HG02571 (cell line): ENCODE data around the gene ADCK1.
"Not testable (repeated sequence)": the region's sequence is repeated elsewhere in the genome, so short reads cannot be mapped to it uniquely, and the experiment has no call there.

Source experiments
- ATAC-seq: cut with Tn5 transposase; IDR thresholded peaks from one replicate; pipeline ENCODE4 v1.9.1; 2021; ENCODE audit warnings: mild to moderate bottlenecking, moderate library complexity; ENCODE audit not compliant: unreplicated experiment

ADCK1 gene

DNA sequence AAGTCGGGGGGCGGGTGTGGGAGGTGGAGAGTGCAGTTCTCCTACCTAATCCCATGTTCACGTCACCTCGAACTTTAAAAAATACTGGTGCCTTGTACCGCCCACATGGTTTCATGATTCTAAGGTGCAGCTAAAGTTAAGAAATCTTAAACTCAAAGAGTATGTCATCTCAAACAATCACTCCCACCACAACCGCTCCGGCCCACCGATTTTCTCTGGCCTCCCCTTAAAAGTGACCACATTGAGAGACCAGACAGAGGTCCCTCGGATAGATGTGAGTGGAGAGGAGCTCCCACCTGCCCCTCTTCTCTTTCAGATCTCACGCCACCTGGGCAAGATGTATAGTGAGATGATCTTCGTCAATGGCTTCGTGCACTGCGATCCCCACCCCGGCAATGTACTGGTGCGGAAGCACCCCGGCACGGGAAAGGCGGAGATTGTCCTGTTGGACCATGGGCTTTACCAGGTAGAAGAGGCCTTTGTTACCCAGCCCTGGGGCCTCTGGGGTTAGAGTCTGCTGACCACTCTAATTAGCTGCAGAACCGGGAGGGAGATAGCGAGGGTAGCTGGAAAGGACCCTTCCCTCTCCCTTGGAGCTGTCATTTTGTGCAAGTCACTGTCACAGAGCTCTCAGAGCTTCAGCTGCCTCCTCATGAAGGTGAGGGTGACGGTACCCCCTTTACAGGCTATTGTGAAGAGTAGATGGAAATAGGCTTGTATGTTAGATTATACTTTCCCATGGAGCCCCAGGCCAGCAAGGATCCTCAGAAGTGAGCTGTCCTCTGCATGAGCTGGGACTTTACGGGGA, 124.4 kb downstream of the ADCK1 start:
- ATAC-seq = no peak

DNA sequence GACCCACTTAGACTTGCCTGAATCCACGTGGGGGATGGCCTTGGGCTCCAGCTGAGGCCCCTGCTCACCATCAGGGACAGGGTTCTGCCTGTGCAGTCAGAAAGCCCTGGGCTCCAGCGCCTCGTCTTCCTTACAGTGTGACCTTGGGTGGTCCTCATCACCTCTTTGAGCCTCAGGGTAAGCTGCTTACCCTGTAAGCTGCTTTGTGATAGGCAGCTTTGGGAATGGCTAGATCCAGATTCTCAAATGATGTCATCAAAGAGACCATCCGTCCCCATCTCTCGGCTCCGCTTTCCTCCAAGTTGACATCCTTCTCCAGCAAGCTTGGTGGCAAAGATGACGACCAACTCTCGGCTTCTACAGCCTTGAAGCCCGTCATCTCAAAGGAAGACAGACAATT, 127.0 kb downstream of the ADCK1 start:
- ATAC-seq = no peak

DNA sequence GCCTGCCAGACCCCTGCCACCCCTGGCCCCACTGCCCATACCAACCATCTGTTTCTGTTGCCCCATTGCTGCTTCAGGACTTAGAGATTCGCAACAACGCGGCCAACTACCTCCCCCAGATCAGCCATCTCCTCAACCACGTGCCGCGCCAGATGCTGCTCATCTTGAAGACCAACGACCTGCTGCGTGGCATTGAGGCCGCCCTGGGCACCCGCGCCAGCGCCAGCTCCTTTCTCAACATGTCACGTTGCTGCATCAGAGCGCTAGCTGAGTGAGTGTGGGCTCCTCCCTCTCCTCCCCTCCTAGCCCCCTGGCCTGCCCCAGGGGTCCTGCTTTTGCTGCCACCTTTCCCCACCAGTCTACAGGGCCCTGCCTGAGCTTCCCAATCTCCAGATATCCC, 131.5 kb downstream of the ADCK1 start:
- ATAC-seq = no peak

DNA sequence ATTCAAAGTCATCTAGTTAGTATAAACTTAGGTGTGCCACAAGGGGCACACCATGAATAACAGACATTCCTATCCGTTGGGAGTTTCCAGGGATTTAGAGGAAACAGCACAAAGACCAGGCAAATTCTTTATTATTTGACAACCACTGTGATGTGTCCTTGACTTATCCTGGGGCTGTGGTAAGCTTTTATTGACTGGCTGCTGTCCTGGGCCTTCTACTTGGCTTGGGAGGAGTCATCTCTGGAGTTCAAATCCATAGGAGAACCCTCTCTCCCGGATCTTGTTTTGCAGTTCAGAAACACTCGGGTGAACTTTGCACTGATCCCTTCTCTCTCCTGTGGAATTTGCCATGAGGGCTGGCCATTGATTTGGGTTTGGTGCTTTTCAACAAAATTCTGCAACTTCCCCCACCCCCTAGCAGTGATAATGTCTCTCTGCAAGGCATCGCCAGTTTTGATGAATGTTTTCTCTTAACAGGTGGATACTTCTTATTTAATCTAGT, 136.3 kb downstream of the ADCK1 start:
- no peak for ATAC-seq

DNA sequence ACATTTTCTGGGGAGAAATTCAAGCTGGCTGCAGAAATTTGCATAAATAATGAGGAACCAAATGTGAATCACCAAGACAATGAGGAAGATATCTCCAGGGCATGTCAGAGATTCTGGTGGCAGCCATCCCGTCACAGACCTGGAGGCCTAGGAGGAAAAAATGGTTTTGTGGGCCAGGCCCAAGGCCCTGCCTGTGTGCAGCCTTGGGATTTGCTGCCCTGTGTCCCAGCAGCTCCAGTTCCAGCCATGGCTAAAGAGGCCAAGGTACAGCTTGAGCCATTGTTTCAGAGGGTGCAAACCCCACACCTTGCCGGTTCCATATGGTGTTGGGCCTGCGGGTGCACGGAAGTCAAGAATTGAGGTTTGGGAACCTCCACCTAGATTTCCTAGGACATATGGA, 147.5 kb downstream of the ADCK1 start:
- ATAC-seq = no peak

DNA sequence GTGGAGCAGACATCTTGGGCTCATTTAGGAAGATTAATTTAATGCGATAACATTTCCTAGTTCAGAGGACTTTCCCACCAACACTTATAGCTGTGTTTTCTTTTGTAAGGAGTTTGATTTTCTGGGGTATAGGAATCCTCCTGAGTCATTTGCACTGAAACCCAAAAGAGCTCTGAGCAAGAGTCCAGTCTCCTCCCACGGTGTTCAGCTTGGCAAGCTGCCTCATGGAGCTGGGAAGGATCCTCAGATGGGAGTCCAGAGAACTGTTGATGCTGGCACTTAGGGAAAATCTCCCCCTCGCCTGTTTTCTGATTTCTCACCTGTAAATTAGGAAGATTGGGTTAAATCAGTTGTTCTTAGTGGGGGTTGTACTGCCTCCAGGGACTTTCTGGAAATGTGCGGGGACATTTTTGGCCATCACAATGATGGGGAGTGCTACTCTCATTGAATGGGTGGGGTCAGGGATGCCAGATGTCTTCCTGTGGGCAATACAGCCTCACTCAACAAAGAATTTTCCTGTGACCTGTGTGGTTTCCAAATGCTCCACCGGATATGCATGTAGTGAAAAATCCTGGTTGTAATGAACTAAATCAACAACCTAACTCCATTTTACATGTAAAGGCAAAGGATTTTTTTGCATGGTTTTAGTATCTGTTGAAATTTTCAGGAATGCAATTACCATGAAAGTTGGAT, 150.6 kb downstream of the ADCK1 start:
- no peak for ATAC-seq

DNA sequence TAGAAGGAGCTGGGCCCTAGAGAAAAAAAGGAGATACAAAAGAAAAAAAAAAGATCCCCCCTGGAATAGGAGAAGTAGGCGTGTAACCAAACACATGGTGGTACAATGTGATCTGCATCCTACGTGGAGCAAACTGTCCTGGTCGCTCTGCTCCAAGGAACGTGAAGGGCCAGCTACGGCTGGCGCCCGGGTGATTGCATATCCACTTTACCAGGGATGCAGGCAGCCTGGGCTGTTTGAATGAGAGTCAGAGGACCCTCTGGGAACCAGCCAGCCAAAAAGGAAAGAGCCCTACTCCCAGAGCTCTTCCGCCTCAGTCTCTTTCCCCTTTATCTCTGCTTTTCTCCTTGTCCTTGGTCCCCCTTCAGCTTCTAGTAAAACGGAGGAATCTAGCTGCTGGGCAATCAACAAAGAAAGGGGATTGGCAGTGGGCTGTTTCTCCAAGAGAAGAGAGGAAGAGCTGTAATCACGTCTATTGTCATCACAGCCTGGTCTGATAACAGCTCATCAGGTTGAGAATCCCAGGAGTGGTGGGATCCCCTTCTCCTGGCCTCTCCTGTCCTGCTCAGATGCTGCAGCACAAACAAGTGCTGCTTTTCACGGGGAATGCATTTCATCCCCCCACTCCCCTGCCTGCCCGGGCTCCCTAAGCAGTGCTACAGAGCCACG, 156.0 kb downstream of the ADCK1 start:
- ATAC-seq = no peak

DNA sequence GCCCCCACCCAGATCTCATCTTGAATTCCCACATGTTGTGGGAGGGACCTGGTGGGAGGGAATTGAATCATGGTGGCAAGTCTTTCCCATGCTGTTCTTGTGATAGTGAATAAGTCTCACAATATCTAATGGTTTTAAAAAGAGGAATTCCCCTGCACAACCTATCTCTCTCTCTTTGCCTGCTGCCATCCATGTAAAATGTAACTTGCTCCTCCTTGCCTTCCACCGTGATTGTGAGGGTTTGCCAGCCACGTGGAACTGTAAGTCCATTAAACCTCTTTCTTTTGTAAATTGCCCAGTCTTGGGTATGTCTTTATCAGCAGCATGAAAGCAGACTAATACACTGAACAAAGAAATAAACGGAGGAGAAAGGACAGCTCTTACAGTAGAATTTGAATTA, 159.8 kb downstream of the ADCK1 start:
- not testable (repeated sequence) for ATAC-seq

DNA sequence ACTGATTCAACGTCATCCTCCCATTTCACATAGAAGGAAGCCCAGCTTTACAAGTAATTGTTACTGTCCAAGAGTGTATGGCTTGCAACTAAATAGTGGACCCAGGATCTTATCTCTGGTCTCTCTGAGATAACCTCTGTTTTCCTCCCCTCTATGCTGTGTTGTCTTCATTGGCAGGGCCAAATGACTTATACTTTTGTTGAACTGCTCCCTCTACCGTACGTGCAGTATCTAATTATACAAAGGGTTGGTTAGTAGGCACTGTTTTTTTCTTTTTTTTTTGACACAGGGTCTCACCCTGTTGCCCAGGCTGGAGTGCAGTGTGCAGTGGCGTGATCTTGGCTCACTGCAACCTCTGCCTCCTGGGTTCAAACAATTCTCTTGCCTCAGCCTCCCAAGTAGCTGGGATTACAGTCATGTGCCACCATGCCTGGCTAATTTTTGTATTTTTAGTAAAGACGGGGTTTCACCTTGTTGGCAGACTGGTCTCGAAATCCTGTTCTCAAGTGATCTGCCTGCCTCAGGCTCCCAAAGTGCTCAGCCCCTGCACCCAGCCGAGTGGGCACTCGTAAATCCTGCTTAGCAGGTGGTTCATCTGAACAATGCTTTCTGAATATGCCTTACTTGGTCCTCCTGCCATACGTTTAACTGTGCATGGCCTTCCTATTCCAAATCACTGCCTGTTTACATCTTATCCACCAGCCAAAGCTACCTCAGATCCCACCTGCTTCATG, 162.1 kb downstream of the ADCK1 start:
- no peak for ATAC-seq

DNA sequence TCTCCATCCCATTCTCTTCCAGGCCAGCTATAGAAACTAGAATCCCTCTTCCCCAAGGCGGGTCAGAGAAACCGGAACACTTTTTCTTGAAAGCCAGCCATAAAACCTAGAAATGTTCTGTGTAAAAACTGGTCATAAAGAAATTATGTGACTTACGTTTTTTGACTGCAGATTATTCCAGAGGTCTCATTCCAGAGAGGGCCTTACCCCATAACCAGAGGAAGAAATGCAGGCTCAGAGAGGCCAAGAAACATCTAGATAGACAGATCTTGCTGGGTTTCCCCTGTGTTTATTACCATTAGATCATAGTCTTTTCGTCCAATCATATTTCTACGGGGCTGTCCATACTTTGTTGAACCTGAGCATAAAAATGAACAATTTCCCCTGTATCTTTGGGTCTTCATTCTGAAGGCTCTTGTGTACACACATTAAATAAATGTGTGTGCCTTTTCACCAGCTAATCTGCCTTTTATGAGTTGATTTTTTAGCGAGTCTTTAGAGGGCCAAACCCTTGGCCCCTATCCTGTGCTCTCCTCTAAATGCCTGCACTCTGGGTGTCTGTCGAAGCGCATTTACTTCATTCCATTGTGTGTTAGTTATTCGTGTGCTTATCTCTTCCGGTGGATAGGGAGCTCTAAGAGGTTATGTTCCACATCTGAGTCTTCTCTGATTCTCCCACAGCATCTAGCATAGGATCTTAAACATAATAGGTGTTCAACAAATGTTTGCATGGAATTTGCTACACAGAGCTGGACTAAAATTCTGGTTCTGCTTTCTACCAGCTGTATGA, 163.0 kb downstream of the ADCK1 start:
- ATAC-seq = no peak

DNA sequence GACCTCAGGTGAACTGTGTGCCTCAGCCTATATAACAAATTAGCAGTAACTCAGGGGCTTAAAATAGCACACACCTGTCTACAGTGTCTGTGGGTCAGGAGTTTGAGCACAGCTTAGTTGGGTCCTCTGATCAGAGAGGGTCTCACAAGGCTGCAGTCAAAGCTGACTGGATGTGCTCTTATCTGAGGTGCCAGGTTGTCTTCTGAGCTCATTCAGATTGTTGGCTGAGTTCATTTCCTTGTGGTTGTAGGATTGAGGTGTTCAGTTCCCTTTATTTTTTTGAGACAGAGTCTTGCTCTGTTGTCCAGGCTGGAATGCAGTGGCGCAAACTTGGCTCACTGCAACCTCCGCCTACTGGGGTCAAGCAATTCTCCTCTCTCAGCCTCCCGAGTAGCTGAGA, 164.7 kb downstream of the ADCK1 start:
- no peak for ATAC-seq

DNA sequence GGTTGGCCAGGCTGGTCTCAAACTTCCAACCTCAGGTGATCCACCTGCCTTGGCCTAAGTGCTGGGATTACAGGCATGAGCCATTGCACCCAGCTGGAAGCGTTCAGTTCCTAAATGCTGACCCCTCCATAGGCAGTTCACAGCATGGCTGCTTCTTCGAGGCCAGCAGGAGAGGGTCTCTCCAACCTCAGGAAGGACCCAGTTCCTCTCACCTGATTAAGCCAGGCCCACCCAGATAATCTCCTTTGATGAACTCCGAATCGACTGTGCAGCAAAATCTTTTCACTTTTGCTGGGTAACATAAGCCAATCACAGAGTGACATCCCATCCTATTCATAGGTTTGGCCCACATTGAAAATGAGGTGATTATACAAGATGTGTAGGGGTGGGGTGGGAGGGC, 165.1 kb downstream of the ADCK1 start:
- no peak for ATAC-seq

DNA sequence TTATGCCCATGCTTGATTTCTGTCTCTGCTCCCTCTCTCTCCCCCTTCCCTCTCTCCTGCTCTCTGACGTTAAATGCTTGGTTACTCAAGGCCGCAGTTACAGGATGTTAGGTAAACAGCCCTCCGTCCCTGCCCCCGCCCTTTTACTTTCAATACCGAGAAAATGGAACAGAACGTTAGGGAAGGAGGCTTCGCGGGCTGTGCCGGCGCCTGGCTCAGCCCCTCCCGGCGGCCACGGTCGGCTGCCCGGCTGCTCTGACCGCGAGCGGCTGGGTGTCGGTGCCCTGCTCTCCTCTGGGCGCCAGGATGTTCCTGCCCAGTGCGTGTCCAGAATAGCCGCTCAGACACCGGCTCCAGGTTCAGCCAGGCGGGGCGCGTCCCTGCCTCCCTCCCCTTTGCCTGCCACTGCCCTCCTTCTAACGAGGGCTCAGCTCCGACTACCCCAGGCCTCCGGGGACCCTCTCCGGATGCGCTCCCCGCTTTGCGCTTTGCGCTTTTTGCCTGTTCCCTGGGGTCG, 166.1 kb downstream of the ADCK1 start:
- no peak for ATAC-seq

DNA sequence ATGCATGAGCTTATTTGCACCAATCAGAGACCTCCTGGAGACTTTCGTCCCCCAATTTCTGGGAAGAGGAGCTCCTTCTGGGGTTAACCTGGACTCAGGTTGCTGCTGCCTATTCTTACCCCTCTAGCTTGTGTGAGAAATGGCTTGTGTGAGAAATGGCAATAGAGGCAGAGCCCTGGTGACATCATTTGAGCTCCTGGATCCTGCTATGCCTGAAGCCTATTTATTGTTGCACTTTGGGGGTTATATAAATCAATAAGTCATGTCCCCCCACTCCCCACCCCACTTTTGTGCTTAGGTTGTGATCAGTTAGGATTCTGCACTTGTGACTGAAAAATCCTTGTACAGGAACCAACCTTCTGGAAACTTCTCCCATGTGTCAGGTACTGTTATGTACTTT, 167.2 kb downstream of the ADCK1 start:
- ATAC-seq = no peak

DNA sequence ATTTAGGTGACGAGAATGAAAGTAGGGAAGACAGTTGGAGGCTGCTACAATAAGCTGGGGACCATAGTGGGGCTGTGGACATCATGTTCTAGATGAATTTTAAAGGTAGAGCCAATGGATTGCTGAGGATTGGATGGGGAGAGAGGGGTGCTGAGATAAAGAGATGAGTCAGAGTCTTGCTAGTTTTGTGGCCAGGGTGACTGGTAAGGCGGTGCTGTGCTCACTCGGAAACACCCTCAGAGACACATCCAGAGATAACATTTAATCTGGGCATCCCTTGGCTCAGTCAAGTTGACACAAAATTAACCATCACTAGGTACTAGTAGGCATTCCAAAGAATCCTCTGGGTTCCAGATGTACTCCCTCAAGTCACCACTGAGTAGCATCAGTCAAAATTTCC, 170.7 kb downstream of the ADCK1 start:
- ATAC-seq = no peak

DNA sequence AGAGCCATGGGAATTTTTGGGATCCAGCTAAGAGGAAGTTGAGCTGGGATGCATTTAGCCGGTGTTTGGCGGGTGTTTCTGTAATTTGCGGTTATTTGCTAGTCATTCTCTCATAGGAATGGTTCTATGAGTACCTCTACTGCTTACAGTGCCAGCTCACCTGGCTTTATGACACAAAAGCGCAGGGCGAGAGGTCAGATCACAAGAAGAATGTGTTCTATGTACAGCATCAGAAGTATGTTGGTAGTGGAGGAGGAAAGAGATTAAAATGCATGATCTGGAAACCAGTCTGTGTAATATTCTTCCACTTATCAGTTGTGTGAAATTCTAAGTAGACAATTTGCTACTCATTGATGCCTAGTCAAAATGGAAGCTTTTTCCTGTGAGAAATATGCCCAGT, 173.3 kb downstream of the ADCK1 start:
- ATAC-seq = no peak

DNA sequence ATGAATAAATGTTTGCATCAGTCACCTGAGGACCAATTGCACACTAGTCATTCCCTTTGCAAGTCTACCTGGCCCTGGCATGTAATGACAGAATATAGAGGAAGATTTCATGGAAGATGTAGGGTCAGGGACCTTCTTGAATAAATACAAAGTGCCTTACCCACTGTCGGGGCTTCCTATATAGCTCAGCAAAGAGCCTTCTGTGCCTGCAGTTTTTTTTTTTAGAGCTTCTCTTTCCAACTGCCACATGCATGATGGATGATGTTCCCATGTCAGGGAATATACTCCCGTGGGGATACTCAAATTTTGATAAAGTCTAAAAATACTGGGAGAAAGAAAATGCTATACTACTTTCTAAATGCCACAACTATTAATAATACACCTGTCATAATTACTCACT, 176.7 kb downstream of the ADCK1 start:
- no peak for ATAC-seq

DNA sequence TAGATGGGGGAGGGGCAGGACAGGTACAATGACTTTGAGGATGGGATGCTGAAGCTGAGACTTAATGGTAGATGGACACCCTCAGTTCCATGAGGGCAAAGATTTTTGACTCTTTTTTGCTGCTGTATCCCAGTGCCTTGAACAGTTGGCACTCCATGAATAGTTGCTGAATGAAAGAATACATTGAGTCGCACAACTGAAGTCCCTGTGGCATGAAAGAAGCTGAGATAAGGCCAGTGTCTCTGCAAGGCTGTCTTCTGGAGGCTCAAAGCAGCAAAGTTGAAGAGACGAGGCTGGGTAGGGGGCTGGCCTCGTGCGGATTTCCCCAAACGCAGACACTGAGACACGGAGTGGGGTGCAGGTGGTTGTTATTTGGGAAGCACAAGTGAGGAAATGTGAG, 179.3 kb downstream of the ADCK1 start:
- no peak for ATAC-seq

DNA sequence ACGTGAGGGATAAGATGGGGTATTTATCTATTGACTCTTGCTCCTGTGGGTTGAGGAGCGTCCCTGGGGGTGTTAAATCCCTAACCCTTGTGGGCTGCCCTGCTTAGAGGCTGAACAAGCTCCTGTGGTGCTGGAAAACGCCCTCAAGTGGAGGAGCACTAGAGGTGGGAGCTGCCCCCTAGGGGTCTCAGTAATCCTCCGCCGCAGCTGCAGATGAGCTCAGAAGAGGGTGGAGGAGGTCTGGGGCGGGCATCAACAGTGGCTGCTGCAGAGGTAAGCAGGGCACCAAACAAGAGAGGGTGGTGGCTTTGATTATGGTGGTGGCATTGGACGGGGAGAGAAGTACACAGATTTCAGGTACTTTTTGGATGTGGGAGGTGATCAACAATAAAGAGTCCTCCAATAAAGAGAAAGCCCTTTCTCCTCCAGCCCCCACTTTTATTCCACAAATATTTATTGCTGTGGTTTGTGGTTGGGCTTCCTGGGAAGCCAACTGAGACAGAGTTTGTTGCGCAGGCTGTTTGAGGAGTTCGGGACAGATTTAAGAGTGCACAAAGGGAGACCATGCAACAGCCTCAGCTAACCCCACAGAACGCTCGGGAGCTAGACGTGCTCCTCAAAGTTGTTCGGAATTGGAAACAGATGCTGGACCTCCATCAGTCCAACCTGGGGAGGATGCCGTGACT, 179.9 kb downstream of the ADCK1 start:
- no peak for ATAC-seq
